HUES6 (cell line): ENCODE measurements around the gene WDR76.
A peak's percentile ranks its signal among the peaks of the same experiment; 100 is the strongest.

Experiments used
- H3K27ac ChIP-seq: 2 replicates; pipeline ENCODE4 v1.7.0; 2013; ENCODE audit warnings: low read depth, mild to moderate bottlenecking, low read length, inconsistent platforms
- H3K27me3 ChIP-seq: 2 replicates; pipeline ENCODE4 v1.6.1; 2013; ENCODE audit warnings: low read length; ENCODE audit not compliant: control insufficient read depth, insufficient read depth
- H3K36me3 ChIP-seq: 2 replicates; pipeline ENCODE4 v1.6.1; 2013; ENCODE audit warnings: low read length; ENCODE audit not compliant: control insufficient read depth, insufficient read depth
- H3K4me1 ChIP-seq: 2 replicates; pipeline ENCODE4 v1.6.1; 2013; ENCODE audit warnings: low read length; ENCODE audit not compliant: control insufficient read depth, insufficient read depth
- H3K4me3 ChIP-seq: 2 replicates; pipeline ENCODE4 v1.5.1; 2013; ENCODE audit warnings: low read depth, low read length
- H3K9ac ChIP-seq: one replicate; pipeline ENCODE4 v1.6.1; 2013; ENCODE audit warnings: mild to moderate bottlenecking, low read length
- H3K9me3 ChIP-seq: 2 replicates; pipeline ENCODE4 v1.6.1; 2013; ENCODE audit warnings: low read depth, low read length; ENCODE audit not compliant: control insufficient read depth, insufficient read depth

Gene WDR76

GRCh38 chr15:43896543-43896942 is 69.7 kb downstream of the WDR76 start:
- H3K27ac ChIP-seq: no peak overlapping the region
- H3K27me3 ChIP-seq: no peaks in the 10 kb centered on the region
- H3K4me3 ChIP-seq: no peak overlapping the region
- H3K4me1 ChIP-seq: peaks cover 4% of the 10 kb centered on the region
- H3K9me3 ChIP-seq: no peaks in the 10 kb centered on the region
- H3K36me3 ChIP-seq: peaks cover 4% of the 10 kb centered on the region
- no peak overlapping the region for H3K9ac ChIP-seq

- no peak overlapping the region for H3K9ac ChIP-seq
- H3K4me1 ChIP-seq: peaks cover 15% of the 10 kb centered on the region
- H3K27ac ChIP-seq: no peak overlapping the region
- no peak overlapping the region for H3K4me3 ChIP-seq
- no peaks in the 10 kb centered on the region for H3K27me3 ChIP-seq
- H3K36me3 ChIP-seq: no peaks in the 10 kb centered on the region
- no peaks in the 10 kb centered on the region for H3K9me3 ChIP-seq
These were observed 72.1 kb downstream of the WDR76 start for GRCh38 chr15:43898891-43899290.

DNA sequence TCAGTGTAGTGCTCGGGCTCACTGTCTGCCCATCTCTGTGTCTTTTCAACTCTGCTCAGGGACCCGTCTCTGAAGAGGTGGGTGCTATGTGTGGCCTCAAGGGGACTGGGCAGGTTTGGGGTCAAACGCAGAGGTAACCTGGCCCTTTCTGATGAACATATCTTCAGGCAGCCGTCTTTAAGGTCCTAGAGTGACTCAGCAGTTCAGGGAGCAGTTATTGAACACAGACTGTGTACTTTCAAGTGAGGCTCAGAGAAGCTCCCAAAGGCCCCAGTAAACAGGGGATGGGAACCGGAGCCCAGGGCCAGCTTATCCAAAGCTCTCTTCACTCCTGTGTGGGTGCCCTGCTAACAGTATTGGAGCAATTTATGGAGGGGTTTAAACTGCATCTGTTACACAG is 73.1 kb downstream of the WDR76 start:
- H3K36me3 ChIP-seq: no peaks in the 10 kb centered on the region
- no peak overlapping the region for H3K27ac ChIP-seq
- H3K9ac ChIP-seq: peak overlapping the region; percentile 9
- no peaks in the 10 kb centered on the region for H3K9me3 ChIP-seq
- no peaks in the 10 kb centered on the region for H3K27me3 ChIP-seq
- peaks cover 17% of the 10 kb centered on the region for H3K4me1 ChIP-seq
- H3K4me3 ChIP-seq: no peak overlapping the region

- Histone ChIP-seq H3K9me3 (no peaks in the 10 kb centered on the region), H3K4me3 (no peak overlapping the region), H3K27ac (no peak overlapping the region), H3K27me3 (no peaks in the 10 kb centered on the region), H3K36me3 (no peaks in the 10 kb centered on the region), H3K9ac (no peak overlapping the region), H3K4me1 (peaks cover 17% of the 10 kb centered on the region)
These were observed 74.2 kb downstream of the WDR76 start for GRCh38 chr15:43900996-43901395.

- Histone ChIP-seq H3K36me3 (no peaks in the 10 kb centered on the region), H3K27ac (no peak overlapping the region)
These were observed 74.7 kb downstream of the WDR76 start for GRCh38 chr15:43901495-43901894.

GRCh38 chr15:43903864-43904290 is 77.1 kb downstream of the WDR76 start:
- Histone ChIP-seq H3K36me3 (no peaks in the 10 kb centered on the region), H3K4me1 (peaks cover 17% of the 10 kb centered on the region), H3K27ac (no peak overlapping the region), H3K27me3 (no peaks in the 10 kb centered on the region), H3K4me3 (no peak overlapping the region), H3K9ac (no peak overlapping the region), H3K9me3 (no peaks in the 10 kb centered on the region)

More at GRCh38 chr15:43901495-43901894, 74.7 kb downstream of the WDR76 start:
- Histone ChIP-seq H3K9ac (no peak overlapping the region), H3K9me3 (no peaks in the 10 kb centered on the region), H3K4me3 (no peak overlapping the region), H3K27me3 (no peaks in the 10 kb centered on the region), H3K4me1 (peaks cover 17% of the 10 kb centered on the region)

GRCh38 chr15:43905755-43906154 is 79.0 kb downstream of the WDR76 start:
- Histone ChIP-seq H3K4me3 (no peak overlapping the region), H3K9ac (no peak overlapping the region), H3K27me3 (no peaks in the 10 kb centered on the region), H3K9me3 (no peaks in the 10 kb centered on the region), H3K36me3 (no peaks in the 10 kb centered on the region), H3K27ac (no peak overlapping the region), H3K4me1 (peaks cover 17% of the 10 kb centered on the region)

DNA sequence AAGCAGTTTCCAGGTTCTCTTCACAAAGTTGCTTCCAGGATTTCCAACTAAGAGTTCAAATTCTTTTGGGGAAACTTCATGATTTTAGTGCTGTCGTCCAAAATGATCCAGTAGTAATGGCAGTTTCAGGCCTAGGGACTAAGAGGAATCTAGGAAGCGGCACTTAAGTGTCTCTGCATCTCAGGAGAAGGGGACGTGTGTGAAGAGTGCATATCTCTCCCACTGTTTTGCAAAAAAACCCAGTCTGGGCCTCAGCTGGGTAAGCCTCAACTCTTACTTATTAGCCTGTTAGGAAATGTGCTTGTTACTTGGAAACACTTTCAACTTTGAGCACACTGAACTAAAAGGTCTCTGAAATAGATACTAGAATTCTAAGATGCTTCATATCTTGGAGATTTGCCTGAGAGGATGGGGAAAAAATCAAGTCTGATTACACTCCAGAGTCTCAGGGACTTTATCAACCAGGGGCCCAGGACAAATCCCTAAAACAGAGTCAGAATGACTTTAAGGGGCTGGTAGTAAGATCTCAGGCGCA is 81.8 kb downstream of the WDR76 start:
- Histone ChIP-seq H3K27me3 (no peaks in the 10 kb centered on the region), H3K9me3 (no peaks in the 10 kb centered on the region), H3K27ac (no peak overlapping the region), H3K9ac (no peak overlapping the region), H3K36me3 (peaks cover 3% of the 10 kb centered on the region; the same call in 1 of the 2 replicates), H3K4me3 (no peak overlapping the region), H3K4me1 (peaks cover 6% of the 10 kb centered on the region; the same call in 1 of the 2 replicates)

DNA sequence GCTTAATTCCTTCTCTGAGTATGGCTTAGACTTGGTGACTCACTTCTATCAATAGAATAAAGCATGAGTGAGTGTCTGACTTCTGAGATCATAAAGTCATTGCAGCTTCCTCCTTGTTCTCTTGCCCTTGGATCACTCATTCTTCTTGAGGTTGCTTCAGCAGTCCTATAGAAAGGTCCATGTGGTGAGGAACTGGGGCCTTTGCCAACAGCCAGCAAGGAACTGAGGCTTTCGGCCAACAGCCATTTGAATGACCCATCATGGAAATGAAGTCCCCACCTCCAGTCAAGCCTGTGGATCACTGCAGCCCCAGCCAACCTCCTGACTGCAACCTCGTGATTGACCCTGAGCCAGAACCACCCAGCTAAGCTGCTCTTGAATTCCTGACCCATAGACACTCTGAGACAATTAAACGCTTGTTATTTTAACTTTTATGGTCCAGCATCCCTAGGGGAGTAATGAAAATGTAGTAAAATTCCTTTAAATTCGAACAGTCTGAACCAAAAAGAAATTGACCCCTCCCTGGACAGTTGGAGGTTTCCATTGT is 84.5 kb downstream of the WDR76 start:
- no peaks in the 10 kb centered on the region for H3K27me3 ChIP-seq
- H3K27ac ChIP-seq: no peak overlapping the region
- no peak overlapping the region for H3K9ac ChIP-seq
- H3K4me1 ChIP-seq: peaks cover 12% of the 10 kb centered on the region; the same call in 1 of the 2 replicates
- H3K9me3 ChIP-seq: no peaks in the 10 kb centered on the region
- H3K4me3 ChIP-seq: no peak overlapping the region
- peaks cover 3% of the 10 kb centered on the region; the same call in 1 of the 2 replicates for H3K36me3 ChIP-seq

GRCh38 chr15:43912208-43912607 is 85.4 kb downstream of the WDR76 start:
- Histone ChIP-seq H3K27ac (no peak overlapping the region), H3K9me3 (no peaks in the 10 kb centered on the region)

DNA sequence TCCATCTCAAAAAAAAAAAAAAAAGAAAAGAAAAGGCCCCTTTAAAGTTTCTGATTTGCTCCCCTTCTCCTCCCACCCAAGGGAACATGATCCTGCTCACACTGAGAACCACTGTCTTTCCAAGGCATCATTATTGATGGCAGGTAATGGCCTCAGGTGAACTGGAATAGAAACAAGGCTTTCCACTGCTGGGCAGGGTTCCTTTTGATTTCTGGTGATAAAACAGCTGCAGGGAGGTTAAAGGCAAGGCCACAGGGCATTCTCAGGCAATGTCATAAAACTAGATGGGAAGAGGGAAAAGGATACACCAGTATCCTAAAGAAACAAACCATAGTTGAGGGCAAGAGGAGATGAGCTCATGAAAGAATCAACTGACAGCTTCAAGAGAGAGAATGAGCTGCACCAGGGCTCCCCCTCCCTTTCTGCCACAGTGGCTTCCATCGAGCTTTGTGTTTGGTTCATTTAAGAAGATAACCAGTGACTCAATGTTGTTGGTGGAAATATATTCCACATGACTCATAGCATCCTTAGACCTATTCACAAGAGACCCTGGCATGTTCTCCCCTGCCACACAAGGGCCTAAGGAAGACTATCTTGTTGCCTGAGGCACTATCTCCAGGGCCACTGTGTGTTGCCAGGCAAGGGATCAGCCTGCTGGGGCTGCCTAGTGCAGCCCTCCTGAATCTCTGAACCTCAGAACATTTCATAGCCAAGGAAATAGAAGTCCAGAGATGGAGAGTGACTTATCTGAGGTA is 86.4 kb downstream of the WDR76 start:
- Histone ChIP-seq H3K36me3 (peaks cover 3% of the 10 kb centered on the region; the same call in 1 of the 2 replicates), H3K4me3 (no peak overlapping the region), H3K27ac (no peak overlapping the region), H3K4me1 (peaks cover 12% of the 10 kb centered on the region; the same call in 1 of the 2 replicates), H3K9me3 (no peaks in the 10 kb centered on the region), H3K9ac (no peak overlapping the region), H3K27me3 (no peaks in the 10 kb centered on the region)

More at GRCh38 chr15:43912208-43912607, 85.4 kb downstream of the WDR76 start:
- H3K4me1 ChIP-seq: peaks cover 12% of the 10 kb centered on the region; the same call in 1 of the 2 replicates
- no peak overlapping the region for H3K9ac ChIP-seq
- H3K27me3 ChIP-seq: no peaks in the 10 kb centered on the region
- peaks cover 3% of the 10 kb centered on the region; the same call in 1 of the 2 replicates for H3K36me3 ChIP-seq
- no peak overlapping the region for H3K4me3 ChIP-seq
